Astrocyte (in vitro differentiated cells and primary cell): ENCODE data around the gene DLGAP1.

ENCODE experiments used
- EZH2 ChIP-seq: IDR thresholded peaks from 2 replicates; pipeline ENCODE4 v1.6.1; 2012; ENCODE audit warnings: mild to moderate bottlenecking, low read length, inconsistent platforms; ENCODE audit not compliant: insufficient read depth
- TF ChIP-seq, protein P1 (sequence below): IDR thresholded peaks from 2 replicates; pipeline ENCODE4 v1.5.1; 2011; ENCODE audit warnings: low read depth, mild to moderate bottlenecking, inconsistent platforms, low read length, moderate library complexity; ENCODE audit not compliant: insufficient read depth

DNA sequence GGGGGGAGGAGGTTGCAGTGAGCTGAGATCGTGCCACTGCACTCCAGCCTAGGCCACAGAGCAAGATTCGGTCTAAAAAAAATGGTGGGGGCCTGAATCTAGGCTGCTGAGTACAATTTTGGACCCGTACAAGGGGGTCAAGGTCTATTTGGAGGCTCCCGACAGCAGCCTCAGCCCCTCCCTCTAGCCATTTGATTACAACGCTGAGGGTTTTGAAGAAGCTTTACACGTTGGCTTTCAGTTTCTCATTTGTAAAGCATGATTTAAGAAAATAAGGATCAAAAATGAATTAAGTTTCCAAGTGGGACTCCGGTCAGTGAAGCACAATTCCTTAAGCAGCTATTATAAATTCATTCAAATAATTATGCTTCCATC lies 871.2 kb downstream of the DLGAP1 start:
- TF ChIP-seq, protein P1, sequence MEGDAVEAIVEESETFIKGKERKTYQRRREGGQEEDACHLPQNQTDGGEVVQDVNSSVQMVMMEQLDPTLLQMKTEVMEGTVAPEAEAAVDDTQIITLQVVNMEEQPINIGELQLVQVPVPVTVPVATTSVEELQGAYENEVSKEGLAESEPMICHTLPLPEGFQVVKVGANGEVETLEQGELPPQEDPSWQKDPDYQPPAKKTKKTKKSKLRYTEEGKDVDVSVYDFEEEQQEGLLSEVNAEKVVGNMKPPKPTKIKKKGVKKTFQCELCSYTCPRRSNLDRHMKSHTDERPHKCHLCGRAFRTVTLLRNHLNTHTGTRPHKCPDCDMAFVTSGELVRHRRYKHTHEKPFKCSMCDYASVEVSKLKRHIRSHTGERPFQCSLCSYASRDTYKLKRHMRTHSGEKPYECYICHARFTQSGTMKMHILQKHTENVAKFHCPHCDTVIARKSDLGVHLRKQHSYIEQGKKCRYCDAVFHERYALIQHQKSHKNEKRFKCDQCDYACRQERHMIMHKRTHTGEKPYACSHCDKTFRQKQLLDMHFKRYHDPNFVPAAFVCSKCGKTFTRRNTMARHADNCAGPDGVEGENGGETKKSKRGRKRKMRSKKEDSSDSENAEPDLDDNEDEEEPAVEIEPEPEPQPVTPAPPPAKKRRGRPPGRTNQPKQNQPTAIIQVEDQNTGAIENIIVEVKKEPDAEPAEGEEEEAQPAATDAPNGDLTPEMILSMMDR = no peak
- TF ChIP-seq EZH2 = no peak
